ENCODE measurements around the gene EVI5. TPM values are rescaled to one million over a fixed set of nuclear protein-coding genes. Genes with fewer than 3 reads are reported as not detected.

Gene EVI5
- total and polyA plus RNA-seq, 10 of the 15 experiments (the other 5 are each of a cell fraction or from before 2014, with no cell fraction given): 0.27 to 6.8 (median 1.7) TPM

- TF ChIP-seq PRDM15 (CRISPR knock-in tag; IDR thresholded peaks at IDR 0.05) (no peak), KLF5 (IDR thresholded peaks at IDR 0.05; ENCODE audit: partially characterized antibody) (no peak), E2F8 (IDR thresholded peaks at IDR 0.05; ENCODE audit: low read depth, partially characterized antibody) (peak; percentile 59), TAF1 (IDR thresholded peaks at IDR 0.05; ENCODE audit: borderline replicate concordance, low read depth, low read length) (no peak), NFYB (IDR thresholded peaks at IDR 0.05; ENCODE audit: insufficient read depth, low read depth, low read length) (no peak), USF2 (IDR thresholded peaks at IDR 0.05; ENCODE audit: borderline replicate concordance, low read depth, low read length) (peak; percentile 45; the same call in 1 of the 2 replicates), ZNF384 (IDR thresholded peaks at IDR 0.05; ENCODE audit: borderline replicate concordance, low read depth, low read length) (peak; percentile 77), POLR2AphosphoS2 (IDR thresholded peaks at IDR 0.05; ENCODE audit: low read depth, low read length) (no peak), MEF2B (IDR thresholded peaks at IDR 0.05; ENCODE audit: partially characterized antibody, poor library complexity, severe bottlenecking) (peak; percentile 62), ZNF274 (IDR thresholded peaks at IDR 0.05; ENCODE audit: insufficient read depth, insufficient read length) (no peak), TCF3 (IDR thresholded peaks at IDR 0.05; ENCODE audit: borderline replicate concordance, insufficient read depth, low read depth, low read length) (no peak), SMAD5 (IDR thresholded peaks at IDR 0.05; ENCODE audit: low read depth) (no peak), ZZZ3 (IDR thresholded peaks at IDR 0.05; ENCODE audit: control insufficient read depth, insufficient read length, low read depth) (no peak), TCF12 (IDR thresholded peaks at IDR 0.05; ENCODE audit: low read depth, low read length) (no peak), KDM1A (IDR thresholded peaks at IDR 0.05; ENCODE audit: borderline replicate concordance) (no peak), JUND (IDR thresholded peaks at IDR 0.05; ENCODE audit: low read depth, low read length) (peak; percentile 31; the same call in 1 of the 2 replicates), IRF3 (IDR thresholded peaks at IDR 0.05) (no peak)
These were observed 247.7 kb downstream of the EVI5 start (continued) for GRCh38 chr1:92536980-92537884.
